Measurements from ENCODE around the gene SLC23A2.

DNA sequence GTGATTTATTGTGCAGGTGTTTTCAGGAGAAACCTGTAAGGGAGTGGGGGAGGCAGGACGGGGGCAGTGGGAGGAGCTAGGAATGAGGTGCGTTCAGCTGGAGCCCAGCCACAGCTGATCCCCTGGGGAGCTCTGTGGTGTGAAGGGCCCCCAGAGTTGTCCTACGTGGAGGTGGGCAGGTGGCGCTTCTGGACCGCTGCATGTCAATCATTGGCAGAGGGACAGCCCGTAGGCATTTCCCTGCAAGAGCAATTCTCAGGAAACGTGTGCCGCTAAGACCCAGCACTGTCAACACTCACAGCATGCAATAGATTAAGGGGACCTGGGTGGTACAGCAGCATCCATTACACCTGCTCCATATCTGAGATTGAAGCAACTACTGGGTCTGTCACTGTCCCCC is 191.6 kb downstream of the SLC23A2 start:
- TF ChIP-seq POLR2A (IDR thresholded peaks at IDR 0.05), result no peak
- TF ChIP-seq, protein P1, sequence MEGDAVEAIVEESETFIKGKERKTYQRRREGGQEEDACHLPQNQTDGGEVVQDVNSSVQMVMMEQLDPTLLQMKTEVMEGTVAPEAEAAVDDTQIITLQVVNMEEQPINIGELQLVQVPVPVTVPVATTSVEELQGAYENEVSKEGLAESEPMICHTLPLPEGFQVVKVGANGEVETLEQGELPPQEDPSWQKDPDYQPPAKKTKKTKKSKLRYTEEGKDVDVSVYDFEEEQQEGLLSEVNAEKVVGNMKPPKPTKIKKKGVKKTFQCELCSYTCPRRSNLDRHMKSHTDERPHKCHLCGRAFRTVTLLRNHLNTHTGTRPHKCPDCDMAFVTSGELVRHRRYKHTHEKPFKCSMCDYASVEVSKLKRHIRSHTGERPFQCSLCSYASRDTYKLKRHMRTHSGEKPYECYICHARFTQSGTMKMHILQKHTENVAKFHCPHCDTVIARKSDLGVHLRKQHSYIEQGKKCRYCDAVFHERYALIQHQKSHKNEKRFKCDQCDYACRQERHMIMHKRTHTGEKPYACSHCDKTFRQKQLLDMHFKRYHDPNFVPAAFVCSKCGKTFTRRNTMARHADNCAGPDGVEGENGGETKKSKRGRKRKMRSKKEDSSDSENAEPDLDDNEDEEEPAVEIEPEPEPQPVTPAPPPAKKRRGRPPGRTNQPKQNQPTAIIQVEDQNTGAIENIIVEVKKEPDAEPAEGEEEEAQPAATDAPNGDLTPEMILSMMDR (IDR thresholded peaks at IDR 0.05), result no peak
- TF ChIP-seq POLR2AphosphoS5 (IDR thresholded peaks at IDR 0.05), result no peak

Measured in prostate gland (tissue), 2 donors.